Esophagus squamous epithelium (tissue), 5 donors: Measurements from ENCODE around the gene AIF1L. TPM values are rescaled to one million over a fixed set of nuclear protein-coding genes. Genes with fewer than 3 reads are reported as not detected.

Experiments used
- DNase-seq: peaks from one replicate; lab custom pipeline; 2025; lab: John Stamatoyannopoulos, UW
- H3K27ac ChIP-seq, 4 donors: fragments of 200-600 bp; sonication (generic); one replicate each; pipeline ENCODE4 v1.5.1; 2016 to 2019; ENCODE audit warnings: mild to moderate bottlenecking in 1 of 4
- H3K27me3 ChIP-seq, 4 donors: fragments of 200-600 bp; sonication (generic); 1 replicate in 3 of 4; 2 replicates in 1 of 4; pipeline versions ENCODE4 v1.5.1 to v1.6.0; 2017 to 2021; ENCODE audit warnings: antibody characterized with exemption in 1 of 4
- H3K36me3 ChIP-seq, 3 donors: fragments of 200-600 bp; sonication (generic); one replicate each; pipeline ENCODE4 v1.5.1; 2016 to 2019
- H3K4me1 ChIP-seq, 3 donors: fragments of 200-600 bp; sonication (generic); one replicate each; pipeline ENCODE4 v1.5.1; 2017 to 2019
- H3K4me3 ChIP-seq, 4 donors: fragments of 200-600 bp; sonication (generic); 1 replicate in 3 of 4; 2 replicates in 1 of 4; pipeline ENCODE4 v1.5.1; 2016 to 2019; ENCODE audit warnings: mild to moderate bottlenecking in 2 of 4, moderate library complexity in 1 of 4
- H3K9me3 ChIP-seq, 3 donors: fragments of 200-600 bp; sonication (generic); one replicate each; pipeline ENCODE4 v1.5.1; 2016 to 2019
- CTCF ChIP-seq, 6 experiments: fragments of 450-650 bp in 4 of 6; fragments of 200-600 bp in 2 of 6; sonication (generic) in 2 of 6; IDR thresholded peaks; one replicate each; pipeline ENCODE4 v1.5.1; 2016 to 2019; ENCODE audit warnings: antibody characterized with exemption in 6 of 6, mild to moderate bottlenecking in 4 of 6, moderate library complexity in 4 of 6
- POLR2A ChIP-seq, 4 donors: fragments of 450-650 bp; IDR thresholded peaks; one replicate each; pipeline ENCODE4 v1.6.1; 2017; ENCODE audit warnings: antibody characterized with exemption in 4 of 4, mild to moderate bottlenecking in 4 of 4, moderate library complexity in 3 of 4
- WGBS, 2 donors: methylation state at CpG; one replicate each; pipeline ENCODE4 v1.1.5; 2018; 5-methylcytosine and 5-hydroxymethylcytosine counted together
- intact Hi-C: fragments of 100-400 bp; cut with DNase I; formaldehyde crosslinking; loops from one replicate; pipeline ENCODE4 v1.15.0; 2022
- total RNA-seq, 4 donors: library from RNA; depleted of rRNA; stranded (reverse); fragments of >200 nt; gene quantifications; one replicate each; pipeline ENCODE4 v1.1.0, GENCODE V29; 2016
- donor health status: DM: yes; HTN: yes; CAD: no.

Gene AIF1L
- total RNA-seq, 4 donors from 2014 or later: 30.4 to 71.6 (median 38.3) TPM

- DNase-seq: no peak
- Histone ChIP-seq H3K4me1 (no peaks in the 10 kb centered on the region), H3K36me3 (peaks cover 15 to 100% (median 56%) of the 10 kb centered on the region in 3 donors), H3K27ac (no peak overlapping the region), H3K9me3 (no peaks in the 10 kb centered on the region), H3K4me3 (no peak overlapping the region), H3K27me3 (no peaks in the 10 kb centered on the region)
- WGBS, 2 donors: 86 to 91% methylated on average over 6 of the region's 6 CpGs
- intact Hi-C loops: no loop called here
- no peak for TF ChIP-seq CTCF (IDR thresholded peaks at IDR 0.05)
- no peak for TF ChIP-seq POLR2A (IDR thresholded peaks at IDR 0.05)
These were observed 65.3 kb downstream of the AIF1L start for GRCh38 chr9:131161585-131161984.

GRCh38 chr9:131162886-131163285 lies 66.6 kb downstream of the AIF1L start:
- H3K4me3 ChIP-seq: no peak overlapping the region
- no peaks in the 10 kb centered on the region for H3K4me1 ChIP-seq
- DNase-seq: no peak
- peaks cover 15 to 97% (median 48%) of the 10 kb centered on the region in 3 donors for H3K36me3 ChIP-seq
- H3K27ac ChIP-seq: no peak overlapping the region
- intact Hi-C loops: no loop called here
- no peaks in the 10 kb centered on the region for H3K9me3 ChIP-seq
- no peaks in the 10 kb centered on the region for H3K27me3 ChIP-seq
- TF ChIP-seq POLR2A (IDR thresholded peaks at IDR 0.05): no peak
- no peak for TF ChIP-seq CTCF (IDR thresholded peaks at IDR 0.05)
- WGBS, 2 donors: 87 to 91% methylated on average over 4 of the region's 4 CpGs

GRCh38 chr9:131165523-131165922 lies 69.2 kb downstream of the AIF1L start:
- TF ChIP-seq CTCF (IDR thresholded peaks at IDR 0.05) (no peak), POLR2A (IDR thresholded peaks at IDR 0.05) (no peak)
- Histone ChIP-seq H3K27ac (no peak overlapping the region), H3K9me3 (no peaks in the 10 kb centered on the region), H3K27me3 (no peaks in the 10 kb centered on the region), H3K4me1 (no peaks in the 10 kb centered on the region), H3K36me3 (peaks cover 15 to 93% (median 35%) of the 10 kb centered on the region in 3 donors), H3K4me3 (no peak overlapping the region)
- no peak for DNase-seq
- intact Hi-C loops: no loop called here

GRCh38 chr9:131167146-131167692 lies 70.9 kb downstream of the AIF1L start:
- intact Hi-C loops: no loop called here
- Histone ChIP-seq H3K4me1 (no peaks in the 10 kb centered on the region), H3K4me3 (no peak overlapping the region), H3K9me3 (no peaks in the 10 kb centered on the region), H3K36me3 (peaks cover 15 to 88% (median 20%) of the 10 kb centered on the region in 3 donors), H3K27ac (no peak overlapping the region), H3K27me3 (no peaks in the 10 kb centered on the region)
- no peak for TF ChIP-seq CTCF (IDR thresholded peaks at IDR 0.05)
- TF ChIP-seq POLR2A (IDR thresholded peaks at IDR 0.05): no peak
- WGBS, 2 donors: 36 to 56% methylated on average over 6 of the region's 6 CpGs
- DNase-seq: no peak

GRCh38 chr9:131167936-131168335 lies 71.6 kb downstream of the AIF1L start:
- no peak for DNase-seq
- 85 to 98% methylated on average over 4 of the region's 4 CpGs for WGBS, 2 donors
- Histone ChIP-seq H3K36me3 (peaks cover 11 to 87% (median 14%) of the 10 kb centered on the region in 3 donors), H3K4me3 (no peak overlapping the region), H3K9me3 (no peaks in the 10 kb centered on the region), H3K4me1 (no peaks in the 10 kb centered on the region), H3K27ac (no peak overlapping the region), H3K27me3 (no peaks in the 10 kb centered on the region)
- intact Hi-C loops: no loop called here
- TF ChIP-seq CTCF (IDR thresholded peaks at IDR 0.05) (no peak), POLR2A (IDR thresholded peaks at IDR 0.05) (no peak)
